Measurements from ENCODE around the gene CTBP2. TPM values are rescaled to one million over a fixed set of nuclear protein-coding genes. Genes with fewer than 3 reads are reported as not detected.
"Not testable (repeated sequence)": the region's sequence is repeated elsewhere in the genome, so short reads cannot be mapped to it uniquely, and the experiment has no call there.

CTBP2 gene
- total RNA-seq, 1 experiment from 2014 or later: 233 TPM

- DNase-seq: peak; percentile 29
- no peak overlapping the region for H3K4me3 ChIP-seq (ENCODE audit: insufficient read depth, low read depth, low read length)
- H3K36me3 ChIP-seq (replicated peaks; ENCODE audit: control insufficient read depth, insufficient read depth, low read length): peaks cover 64% of the 10 kb centered on the region
- no peaks in the 10 kb centered on the region for H3K27me3 ChIP-seq (ENCODE audit: control insufficient read depth, insufficient read depth, low read length)
Observed at GRCh38 chr10:124994573-124995473, 165.5 kb downstream of the CTBP2 start.

- Histone ChIP-seq H3K36me3 (replicated peaks; ENCODE audit: control insufficient read depth, insufficient read depth, low read length) (peaks cover 60% of the 10 kb centered on the region), H3K4me3 (ENCODE audit: insufficient read depth, low read depth, low read length) (no peak overlapping the region), H3K27me3 (ENCODE audit: control insufficient read depth, insufficient read depth, low read length) (no peaks in the 10 kb centered on the region)
- DNase-seq: no peak
Observed at GRCh38 chr10:124993736-124994451, 166.5 kb downstream of the CTBP2 start.

DNA sequence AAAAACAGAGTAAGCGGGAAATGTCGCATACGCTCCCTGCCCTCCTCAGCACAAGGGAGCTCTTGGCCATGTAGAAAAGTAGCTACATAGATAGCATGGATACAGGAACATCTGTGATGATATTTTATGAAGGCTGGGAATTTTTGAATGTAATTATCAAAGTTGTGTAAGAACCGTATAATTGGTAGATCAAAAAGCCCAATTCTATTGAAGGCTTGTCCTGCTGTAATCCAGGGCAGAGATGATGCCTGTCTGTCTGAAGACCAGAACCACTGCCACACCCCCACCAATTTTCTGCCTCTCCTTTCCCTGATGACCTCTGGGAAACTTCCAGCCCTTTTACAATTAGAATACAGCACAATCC lies 167.0 kb downstream of the CTBP2 start:
- H3K4me3 ChIP-seq (ENCODE audit: insufficient read depth, low read depth, low read length): no peak overlapping the region
- H3K27me3 ChIP-seq (ENCODE audit: control insufficient read depth, insufficient read depth, low read length): no peaks in the 10 kb centered on the region
- DNase-seq: peak; percentile 29
- peaks cover 54% of the 10 kb centered on the region for H3K36me3 ChIP-seq (replicated peaks; ENCODE audit: control insufficient read depth, insufficient read depth, low read length)

GRCh38 chr10:124992462-124993344 lies 167.7 kb downstream of the CTBP2 start:
- Histone ChIP-seq H3K4me3 (ENCODE audit: insufficient read depth, low read depth, low read length) (no peak overlapping the region), H3K36me3 (replicated peaks; ENCODE audit: control insufficient read depth, insufficient read depth, low read length) (peaks cover 50% of the 10 kb centered on the region), H3K27me3 (ENCODE audit: control insufficient read depth, insufficient read depth, low read length) (no peaks in the 10 kb centered on the region)
- DNase-seq: peak; percentile 75

DNA sequence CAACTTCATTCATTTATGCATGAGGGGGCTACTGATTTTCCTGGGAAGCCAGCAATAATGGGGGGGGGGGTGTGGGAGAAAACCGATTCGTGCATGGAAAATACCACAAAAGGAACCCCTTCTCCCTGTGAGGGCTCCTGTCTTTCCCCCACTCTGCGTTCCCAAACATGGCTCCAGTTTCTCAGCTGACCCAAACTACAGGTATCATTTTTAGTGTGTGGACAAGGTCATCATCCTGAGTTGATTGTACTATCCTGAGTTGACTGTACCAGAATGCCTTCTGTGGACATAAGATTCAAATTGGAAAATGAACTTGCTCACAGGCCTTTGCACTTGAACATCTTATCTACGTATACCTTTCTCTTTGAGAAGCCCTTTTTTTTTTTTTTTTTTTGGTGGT lies 168.5 kb downstream of the CTBP2 start:
- no peaks in the 10 kb centered on the region for H3K27me3 ChIP-seq (ENCODE audit: control insufficient read depth, insufficient read depth, low read length)
- no peak overlapping the region for H3K4me3 ChIP-seq (ENCODE audit: insufficient read depth, low read depth, low read length)
- peaks cover 45% of the 10 kb centered on the region for H3K36me3 ChIP-seq (replicated peaks; ENCODE audit: control insufficient read depth, insufficient read depth, low read length)
- no peak for DNase-seq

DNA sequence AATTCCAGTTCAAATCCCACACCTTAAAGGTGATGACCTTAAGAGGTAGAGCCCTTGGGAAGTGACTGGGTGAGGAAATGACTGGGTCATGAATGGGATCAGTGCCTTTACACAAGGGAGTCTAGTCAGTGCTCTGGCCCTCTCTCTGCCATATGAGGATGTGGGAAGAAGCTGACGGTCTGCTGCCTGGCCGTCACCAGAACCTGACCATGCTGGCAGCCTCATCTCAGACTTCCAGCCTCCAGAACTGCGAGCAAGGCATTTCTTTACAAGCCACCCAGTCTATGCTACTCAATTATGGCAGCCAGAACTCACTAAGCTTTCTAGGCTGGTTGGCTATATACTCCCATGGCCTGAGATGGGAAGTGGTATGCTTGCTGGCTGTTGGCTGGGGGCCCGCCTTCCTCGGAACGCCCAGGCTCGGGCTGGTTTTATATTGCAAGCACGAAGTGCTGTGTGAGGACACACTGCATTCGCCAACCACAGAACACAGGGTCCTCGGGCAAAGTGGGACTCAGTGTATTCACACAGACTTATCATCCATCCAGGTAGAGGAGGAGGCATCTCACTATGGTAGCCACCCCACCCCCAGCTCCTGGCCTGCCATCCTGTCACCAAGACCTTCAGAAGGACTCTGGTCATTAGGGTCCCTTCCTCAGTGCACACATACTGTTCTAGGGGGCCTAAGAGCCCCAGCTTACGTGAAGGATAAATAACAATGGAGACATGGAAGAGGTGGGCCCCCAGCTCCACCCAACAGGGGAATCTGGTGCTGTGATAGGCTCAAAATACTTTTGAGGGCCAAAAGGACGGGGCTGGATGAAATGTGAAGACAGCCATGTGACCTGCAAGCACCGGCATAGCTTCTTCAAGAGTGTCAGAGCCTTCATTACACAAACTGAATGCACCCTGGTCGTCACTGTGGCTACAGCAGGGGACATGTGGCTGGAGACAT lies 169.4 kb downstream of the CTBP2 start:
- DNase-seq: no peak
- peaks cover 44% of the 10 kb centered on the region for H3K36me3 ChIP-seq (replicated peaks; ENCODE audit: control insufficient read depth, insufficient read depth, low read length)
- H3K4me3 ChIP-seq (ENCODE audit: insufficient read depth, low read depth, low read length): no peak overlapping the region

DNA sequence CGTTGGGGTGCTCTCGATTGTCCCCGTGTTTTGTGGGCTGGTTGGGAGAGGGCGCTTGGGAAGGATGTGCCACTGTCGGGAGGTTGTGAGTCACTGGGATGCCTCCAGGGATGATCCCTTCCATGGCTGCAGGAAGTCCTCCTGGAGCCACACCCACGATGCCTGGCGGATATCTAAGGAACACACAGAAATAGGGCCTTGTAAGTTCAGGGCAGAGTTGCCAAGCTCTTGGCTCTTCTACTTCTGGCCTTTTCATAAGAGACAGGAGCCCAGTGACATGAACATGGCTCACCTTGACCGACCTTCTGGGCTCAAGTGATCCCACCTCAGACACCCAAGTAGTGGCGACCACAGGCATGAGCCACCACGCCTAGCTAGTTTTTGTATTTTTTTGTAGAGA lies 170.8 kb downstream of the CTBP2 start:
- peaks cover 39% of the 10 kb centered on the region for H3K36me3 ChIP-seq (replicated peaks; ENCODE audit: control insufficient read depth, insufficient read depth, low read length)
- no peak overlapping the region for H3K4me3 ChIP-seq (ENCODE audit: insufficient read depth, low read depth, low read length)
- H3K27me3 ChIP-seq (ENCODE audit: control insufficient read depth, insufficient read depth, low read length): no peaks in the 10 kb centered on the region
- DNase-seq: no peak

More for the DNA sequence above, 169.4 kb downstream of the CTBP2 start:
- H3K27me3 ChIP-seq (ENCODE audit: control insufficient read depth, insufficient read depth, low read length): no peaks in the 10 kb centered on the region

- H3K27me3 ChIP-seq (ENCODE audit: control insufficient read depth, insufficient read depth, low read length); DNase-seq; H3K4me3 ChIP-seq (ENCODE audit: insufficient read depth, low read depth, low read length): not testable (repeated sequence)
- H3K36me3 ChIP-seq (replicated peaks; ENCODE audit: control insufficient read depth, insufficient read depth, low read length): peaks cover 33% of the 10 kb centered on the region
Observed at GRCh38 chr10:124988753-124989152, 171.6 kb downstream of the CTBP2 start.

DNA sequence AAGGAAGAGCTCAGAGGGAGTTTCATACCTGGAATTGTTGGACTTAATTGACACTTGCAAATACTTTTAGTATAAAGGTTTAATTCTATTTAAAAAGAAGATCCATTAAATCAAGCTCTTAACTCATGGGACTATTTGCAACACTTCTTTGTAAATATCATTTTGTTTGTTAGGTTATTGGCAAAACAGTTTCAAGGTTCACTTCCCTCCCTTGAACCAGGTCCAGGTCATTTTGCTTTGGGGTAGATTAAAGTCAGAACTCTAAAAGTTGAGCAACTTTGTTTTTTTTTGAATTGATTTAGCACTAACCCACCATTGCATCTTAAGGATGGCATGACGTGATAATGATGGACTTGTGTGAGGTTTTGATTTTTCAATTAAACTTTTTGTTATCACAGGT lies 172.6 kb downstream of the CTBP2 start:
- no peaks in the 10 kb centered on the region for H3K27me3 ChIP-seq (ENCODE audit: control insufficient read depth, insufficient read depth, low read length)
- no peak for DNase-seq
- H3K4me3 ChIP-seq (ENCODE audit: insufficient read depth, low read depth, low read length): no peak overlapping the region
- peaks cover 31% of the 10 kb centered on the region for H3K36me3 ChIP-seq (replicated peaks; ENCODE audit: control insufficient read depth, insufficient read depth, low read length)

DNA sequence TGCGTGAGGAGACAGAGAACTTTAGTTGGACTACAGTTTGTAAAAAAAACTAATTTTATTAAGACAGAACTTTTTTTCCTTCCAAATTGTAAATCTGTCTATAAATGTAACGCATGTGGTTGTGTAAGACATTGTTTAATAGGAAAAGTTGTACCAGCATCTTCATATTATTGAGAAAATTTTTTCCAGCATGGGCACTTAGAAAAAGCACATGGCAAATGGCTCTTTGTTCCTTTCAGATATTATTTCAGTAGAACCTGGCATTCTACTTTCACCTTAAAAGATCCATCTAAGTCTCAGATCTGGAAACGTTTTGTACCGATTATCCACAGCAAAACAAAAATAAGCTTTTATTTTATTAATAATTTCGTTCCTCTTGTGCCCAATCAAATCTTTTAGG lies 175.2 kb downstream of the CTBP2 start:
- H3K36me3 ChIP-seq (replicated peaks; ENCODE audit: control insufficient read depth, insufficient read depth, low read length): peaks cover 17% of the 10 kb centered on the region
- no peak for DNase-seq
- H3K4me3 ChIP-seq (ENCODE audit: insufficient read depth, low read depth, low read length): no peak overlapping the region
- no peaks in the 10 kb centered on the region for H3K27me3 ChIP-seq (ENCODE audit: control insufficient read depth, insufficient read depth, low read length)

- Histone ChIP-seq H3K36me3 (replicated peaks; ENCODE audit: control insufficient read depth, insufficient read depth, low read length) (peaks cover 14% of the 10 kb centered on the region), H3K4me3 (ENCODE audit: insufficient read depth, low read depth, low read length) (no peak overlapping the region), H3K27me3 (ENCODE audit: control insufficient read depth, insufficient read depth, low read length) (no peaks in the 10 kb centered on the region)
- DNase-seq: no peak
Observed at GRCh38 chr10:124984376-124984775, 176.0 kb downstream of the CTBP2 start.

DNA sequence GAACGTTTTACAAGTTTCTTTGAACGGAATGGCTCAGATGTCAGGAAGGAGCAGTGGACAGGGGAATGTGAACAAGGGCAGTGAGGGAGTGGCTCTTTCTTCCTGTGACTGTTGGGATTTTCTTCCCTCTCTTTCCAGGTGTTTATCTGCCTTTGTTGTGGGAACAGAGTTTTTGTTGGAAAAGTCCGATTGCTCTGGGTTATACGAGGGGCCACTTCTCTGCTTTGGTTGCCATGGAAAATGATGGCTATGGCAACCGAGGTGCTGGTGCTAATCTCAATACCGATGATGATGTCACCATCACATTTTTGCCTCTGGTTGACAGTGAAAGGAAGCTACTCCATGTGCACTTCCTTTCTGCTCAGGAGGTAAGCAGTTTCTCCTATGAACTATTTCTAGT lies 177.0 kb downstream of the CTBP2 start:
- H3K27me3 ChIP-seq (ENCODE audit: control insufficient read depth, insufficient read depth, low read length): no peaks in the 10 kb centered on the region
- no peak overlapping the region for H3K4me3 ChIP-seq (ENCODE audit: insufficient read depth, low read depth, low read length)
- peaks cover 14% of the 10 kb centered on the region for H3K36me3 ChIP-seq (replicated peaks; ENCODE audit: control insufficient read depth, insufficient read depth, low read length)
- no peak for DNase-seq

DNA sequence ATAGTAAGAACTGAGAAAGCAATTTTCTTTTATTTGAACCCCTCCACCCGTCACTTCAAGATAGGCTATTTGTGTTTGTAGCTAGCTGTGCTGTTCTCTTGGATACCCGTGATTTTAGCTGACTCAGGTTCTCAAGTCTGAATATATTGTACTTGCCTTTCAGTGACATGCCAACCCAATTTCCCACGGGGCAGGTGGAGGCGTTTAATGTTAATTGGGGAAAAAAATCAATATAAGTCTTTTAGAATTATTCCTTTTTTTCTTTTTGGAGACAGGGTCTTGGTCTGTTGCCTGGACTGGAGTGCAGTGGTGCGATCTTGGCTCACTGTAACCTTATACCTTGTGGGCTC lies 182.0 kb downstream of the CTBP2 start:
- peaks cover 13% of the 10 kb centered on the region for H3K36me3 ChIP-seq (replicated peaks; ENCODE audit: control insufficient read depth, insufficient read depth, low read length)
- H3K27me3 ChIP-seq (ENCODE audit: control insufficient read depth, insufficient read depth, low read length): no peaks in the 10 kb centered on the region
- H3K4me3 ChIP-seq (ENCODE audit: insufficient read depth, low read depth, low read length): no peak overlapping the region
- DNase-seq: no peak
